Loucy (cell line): Measurements from ENCODE around the gene SLC12A2.

Experiments used
- H2AFZ ChIP-seq: fragments of 200-600 bp; sonication (generic); 2 replicates; pipeline ENCODE4 v1.6.0; 2016; ENCODE audit warnings: antibody characterized with exemption, mild to moderate bottlenecking, low read length, moderate library complexity
- H3F3A ChIP-seq: fragments of 200-600 bp; 2 replicates; pipeline ENCODE4 v1.6.0; 2016; ENCODE audit warnings: antibody characterized with exemption, low read depth, mild to moderate bottlenecking
- H3K27me3 ChIP-seq: fragments of 200-600 bp; sonication (generic); 2 replicates; pipeline ENCODE4 v1.6.1; 2014; ENCODE audit warnings: low read length, mild to moderate bottlenecking; ENCODE audit not compliant: insufficient read depth, poor library complexity, severe bottlenecking
- H3K36me3 ChIP-seq: fragments of 200-600 bp; sonication (generic); 2 replicates; pipeline ENCODE4 v1.6.1; 2016; ENCODE audit warnings: low read length; ENCODE audit not compliant: insufficient read depth
- H3K4me1 ChIP-seq: fragments of 200-600 bp; sonication (generic); 2 replicates; pipeline ENCODE4 v1.5.1; 2014; ENCODE audit warnings: low read length, mild to moderate bottlenecking; ENCODE audit not compliant: insufficient read depth, poor library complexity, severe bottlenecking
- H3K4me2 ChIP-seq: fragments of 200-600 bp; sonication (generic); 2 replicates; pipeline ENCODE4 v1.6.0; 2014; ENCODE audit warnings: antibody characterized with exemption, low read length, low read depth, mild to moderate bottlenecking; ENCODE audit not compliant: poor library complexity, severe bottlenecking
- H3K4me3 ChIP-seq: fragments of 200-600 bp; sonication (generic); 2 replicates; pipeline ENCODE4 v1.5.1; 2014; ENCODE audit warnings: low read length, mild to moderate bottlenecking, mixed read lengths; ENCODE audit not compliant: poor library complexity, severe bottlenecking
- H3K79me2 ChIP-seq: fragments of 200-600 bp; sonication (generic); 2 replicates; pipeline ENCODE4 v1.6.1; 2014; ENCODE audit warnings: low read length; ENCODE audit not compliant: insufficient read depth
- H3K9ac ChIP-seq: fragments of 200-600 bp; sonication (generic); 2 replicates; pipeline ENCODE4 v1.6.0; 2014; ENCODE audit warnings: mild to moderate bottlenecking, low read depth, low read length, moderate library complexity; ENCODE audit not compliant: poor library complexity, severe bottlenecking
- H3K9me2 ChIP-seq: fragments of 200-600 bp; sonication (generic); replicated peaks from 2 replicates; pipeline ENCODE4 v1.6.1; 2016; ENCODE audit warnings: low read depth, low read length, mixed read lengths
- H3K9me3 ChIP-seq: fragments of 200-600 bp; sonication (generic); 2 replicates; pipeline ENCODE4 v1.6.1; 2014; ENCODE audit warnings: mild to moderate bottlenecking, antibody characterized with exemption, low read length, low read depth; ENCODE audit not compliant: insufficient read depth
- H4K20me1 ChIP-seq: fragments of 200-600 bp; sonication (generic); 2 replicates; pipeline ENCODE4 v1.6.0; 2014; ENCODE audit warnings: antibody characterized with exemption, low read length, mild to moderate bottlenecking; ENCODE audit not compliant: insufficient read depth, poor library complexity, severe bottlenecking
- EZH2phosphoT487 ChIP-seq: fragments of 200-600 bp; IDR thresholded peaks from 2 replicates; pipeline ENCODE4 v1.6.1; 2018; ENCODE audit warnings: antibody characterized with exemption, mild to moderate bottlenecking, moderate library complexity, borderline replicate concordance
- TF ChIP-seq, protein P1 (sequence below): fragments of 200-600 bp; sonication (generic); conservative IDR thresholded peaks from 2 replicates; pipeline ENCODE4 v1.5.1; 2014; ENCODE audit warnings: mild to moderate bottlenecking, antibody characterized with exemption, low read length

Gene SLC12A2

DNA sequence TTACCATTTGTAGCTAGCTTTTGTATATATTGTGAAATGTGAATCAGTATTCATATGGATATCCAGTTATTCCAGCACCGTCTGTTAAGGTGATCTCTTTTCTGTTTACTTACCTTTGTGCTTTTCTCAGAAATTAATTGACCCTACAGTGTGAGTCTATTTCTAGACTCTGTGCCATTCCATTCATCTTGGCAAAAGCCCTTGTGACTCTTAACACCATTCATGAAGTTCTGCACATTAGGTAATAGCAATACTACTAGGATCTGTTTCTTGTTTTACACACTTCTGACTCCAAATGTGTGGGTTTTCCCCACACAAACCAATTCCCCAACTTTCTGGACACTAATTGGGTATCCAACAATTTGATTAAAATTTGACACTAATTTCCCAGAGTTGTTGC lies 40.4 kb downstream of the SLC12A2 start:
- TF ChIP-seq EZH2phosphoT487 = no peak
- TF ChIP-seq, protein P1, sequence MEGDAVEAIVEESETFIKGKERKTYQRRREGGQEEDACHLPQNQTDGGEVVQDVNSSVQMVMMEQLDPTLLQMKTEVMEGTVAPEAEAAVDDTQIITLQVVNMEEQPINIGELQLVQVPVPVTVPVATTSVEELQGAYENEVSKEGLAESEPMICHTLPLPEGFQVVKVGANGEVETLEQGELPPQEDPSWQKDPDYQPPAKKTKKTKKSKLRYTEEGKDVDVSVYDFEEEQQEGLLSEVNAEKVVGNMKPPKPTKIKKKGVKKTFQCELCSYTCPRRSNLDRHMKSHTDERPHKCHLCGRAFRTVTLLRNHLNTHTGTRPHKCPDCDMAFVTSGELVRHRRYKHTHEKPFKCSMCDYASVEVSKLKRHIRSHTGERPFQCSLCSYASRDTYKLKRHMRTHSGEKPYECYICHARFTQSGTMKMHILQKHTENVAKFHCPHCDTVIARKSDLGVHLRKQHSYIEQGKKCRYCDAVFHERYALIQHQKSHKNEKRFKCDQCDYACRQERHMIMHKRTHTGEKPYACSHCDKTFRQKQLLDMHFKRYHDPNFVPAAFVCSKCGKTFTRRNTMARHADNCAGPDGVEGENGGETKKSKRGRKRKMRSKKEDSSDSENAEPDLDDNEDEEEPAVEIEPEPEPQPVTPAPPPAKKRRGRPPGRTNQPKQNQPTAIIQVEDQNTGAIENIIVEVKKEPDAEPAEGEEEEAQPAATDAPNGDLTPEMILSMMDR = no peak
- H3K9me3 ChIP-seq = no peaks in the 10 kb centered on the region
- no peaks in the 10 kb centered on the region for H3K27me3 ChIP-seq
- no peak overlapping the region for H3K9ac ChIP-seq
- H4K20me1 ChIP-seq = no peaks in the 10 kb centered on the region
- no peaks in the 10 kb centered on the region for H3F3A ChIP-seq
- no peak overlapping the region for H3K4me3 ChIP-seq
- no peaks in the 10 kb centered on the region for H3K4me1 ChIP-seq
- H2AFZ ChIP-seq = no peak overlapping the region
- H3K36me3 ChIP-seq = no peaks in the 10 kb centered on the region
- H3K9me2 ChIP-seq = no peaks in the 10 kb centered on the region
- no peaks in the 10 kb centered on the region for H3K79me2 ChIP-seq
- H3K4me2 ChIP-seq = no peak overlapping the region

DNA sequence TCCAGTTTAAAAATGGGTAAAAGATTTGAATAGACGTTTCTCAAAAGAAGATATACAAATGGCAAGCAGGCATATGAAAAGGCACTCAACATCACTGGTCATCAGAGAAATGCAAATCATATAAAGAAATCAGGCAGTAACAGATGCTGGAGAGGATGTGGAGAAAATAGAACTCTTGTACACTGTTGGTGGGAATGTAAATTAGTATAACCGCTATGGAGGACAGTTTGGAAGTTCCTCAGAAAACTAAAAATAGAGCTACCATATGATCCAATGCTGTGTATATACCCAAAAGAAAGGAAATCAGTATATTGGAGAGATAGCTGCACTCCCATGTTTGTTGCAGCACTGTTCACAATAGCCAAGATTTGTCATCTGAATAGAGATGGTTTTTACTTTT lies 42.7 kb downstream of the SLC12A2 start:
- Histone ChIP-seq H3K27me3 (no peaks in the 10 kb centered on the region), H3K9ac (no peak overlapping the region), H4K20me1 (no peaks in the 10 kb centered on the region), H3F3A (no peaks in the 10 kb centered on the region), H3K9me3 (no peaks in the 10 kb centered on the region), H2AFZ (no peak overlapping the region), H3K79me2 (no peaks in the 10 kb centered on the region), H3K36me3 (no peaks in the 10 kb centered on the region), H3K4me3 (no peak overlapping the region), H3K9me2 (no peaks in the 10 kb centered on the region), H3K4me1 (no peaks in the 10 kb centered on the region), H3K4me2 (no peak overlapping the region)
- no peak for TF ChIP-seq EZH2phosphoT487
- TF ChIP-seq, protein P1 = no peak

DNA sequence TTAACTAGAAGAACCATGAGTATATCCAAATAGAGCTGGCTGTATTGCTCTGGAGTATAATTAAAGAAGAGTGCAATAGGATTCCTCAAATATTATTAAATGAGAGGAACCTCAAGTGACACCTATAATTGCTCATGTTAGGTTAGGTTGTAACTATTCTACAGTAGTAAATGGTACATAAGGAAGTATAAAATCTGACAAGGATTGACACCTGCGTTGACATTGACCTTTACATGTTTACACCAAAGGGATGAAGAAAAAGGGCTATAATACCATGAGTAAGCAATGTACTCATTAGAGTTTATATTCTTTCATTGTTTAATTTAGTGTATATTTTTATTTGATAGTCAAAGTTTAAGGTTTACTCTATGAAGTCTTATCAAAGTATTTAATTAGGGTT lies 48.9 kb downstream of the SLC12A2 start:
- no peak overlapping the region for H3K4me2 ChIP-seq
- no peaks in the 10 kb centered on the region for H3K27me3 ChIP-seq
- H3K4me3 ChIP-seq = no peak overlapping the region
- H3K9ac ChIP-seq = no peak overlapping the region
- no peaks in the 10 kb centered on the region for H3K9me3 ChIP-seq
- no peaks in the 10 kb centered on the region for H3F3A ChIP-seq
- no peaks in the 10 kb centered on the region for H3K79me2 ChIP-seq
- H3K4me1 ChIP-seq = no peaks in the 10 kb centered on the region
- no peak for TF ChIP-seq EZH2phosphoT487
- TF ChIP-seq, protein P1 = no peak
- no peaks in the 10 kb centered on the region for H3K9me2 ChIP-seq
- no peaks in the 10 kb centered on the region for H3K36me3 ChIP-seq
- no peak overlapping the region for H2AFZ ChIP-seq
- no peaks in the 10 kb centered on the region for H4K20me1 ChIP-seq
